Measurements from ENCODE around the gene GPR183.

DNA sequence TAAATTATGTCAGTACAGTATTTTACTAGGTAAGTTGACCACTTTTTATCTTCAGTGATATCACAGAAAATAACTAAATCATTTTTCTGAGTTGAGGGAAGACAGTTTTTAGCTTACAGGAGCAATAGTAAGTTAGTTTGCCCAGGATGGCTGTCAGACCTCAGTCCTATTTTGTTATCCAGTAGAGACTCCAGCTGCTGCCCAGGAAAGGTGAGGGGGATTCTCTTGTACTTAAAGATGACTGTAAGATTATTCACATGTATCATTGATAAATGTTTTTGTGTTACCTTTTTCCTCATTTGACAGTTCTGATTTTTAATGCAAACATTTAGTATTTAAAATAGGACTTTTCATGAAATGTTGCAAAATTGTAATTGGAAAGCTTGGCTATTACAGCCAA lies 14.5 kb upstream of the GPR183 start:
- TF ChIP-seq CTCF (IDR thresholded peaks at IDR 0.05), result no peak
- TF ChIP-seq SIN3A (IDR thresholded peaks at IDR 0.05; ENCODE audit: borderline replicate concordance, insufficient read depth, low read depth, low read length), result no peak

Data from Panc1 (cell line).